Measurements from ENCODE around the gene C10orf90. TPM values are rescaled to one million over a fixed set of nuclear protein-coding genes. Genes with fewer than 3 reads are reported as not detected.

The C10orf90 gene
- total and polyA plus RNA-seq, 7 donors: 0.01 to 0.39 (median 0.07) TPM; not detected in 4

- no peak for DNase-seq
- Histone ChIP-seq H3K36me3 (ENCODE audit: insufficient read depth in 1 of 2, low read depth in 1 of 2) (no peaks in the 10 kb centered on the region), H3K4me1 (no peaks in the 10 kb centered on the region), H3K9me3 (no peaks in the 10 kb centered on the region), H3K27ac (no peak overlapping the region), H3K27me3 (ENCODE audit: insufficient read depth in 3 of 3, low read length in 2 of 3) (no peaks in the 10 kb centered on the region), H3K4me3 (no peak overlapping the region)
- WGBS, 3 donors: 45 to 70% (median 59%) methylated on average over 4 of the region's 4 CpGs
- no peak for TF ChIP-seq CTCF (IDR thresholded peaks at IDR 0.05)
- intact Hi-C loops (cut with DNase I): no loop called here
- no peak for ATAC-seq
These were observed 272.7 kb downstream of the C10orf90 start for GRCh38 chr10:126397640-126398382.

- intact Hi-C loops (cut with DNase I): no loop called here
- Histone ChIP-seq H3K36me3 (ENCODE audit: insufficient read depth in 1 of 2, low read depth in 1 of 2) (no peaks in the 10 kb centered on the region), H3K27me3 (ENCODE audit: insufficient read depth in 3 of 3, low read length in 2 of 3) (no peaks in the 10 kb centered on the region), H3K27ac (no peak overlapping the region), H3K4me3 (no peak overlapping the region), H3K9me3 (no peaks in the 10 kb centered on the region), H3K4me1 (no peaks in the 10 kb centered on the region)
- DNase-seq (no peak), ATAC-seq (no peak)
- WGBS, 3 donors: 93 to 97% (median 95%) methylated on average over 3 of the region's 3 CpGs
- TF ChIP-seq CTCF (IDR thresholded peaks at IDR 0.05): no peak
These were observed 273.3 kb downstream of the C10orf90 start for GRCh38 chr10:126397156-126397555.

GRCh38 chr10:126394948-126395347 lies 275.5 kb downstream of the C10orf90 start:
- Histone ChIP-seq H3K27me3 (ENCODE audit: insufficient read depth in 3 of 3, low read length in 2 of 3) (no peaks in the 10 kb centered on the region), H3K36me3 (ENCODE audit: insufficient read depth in 1 of 2, low read depth in 1 of 2) (no peaks in the 10 kb centered on the region), H3K9me3 (no peaks in the 10 kb centered on the region), H3K4me3 (no peak overlapping the region), H3K27ac (no peak overlapping the region), H3K4me1 (no peaks in the 10 kb centered on the region)
- WGBS, 3 donors: 82 to 85% (median 83%) methylated on average over 2 of the region's 2 CpGs
- intact Hi-C loops (cut with DNase I): no loop called here
- ATAC-seq (no peak), DNase-seq (no peak)
- no peak for TF ChIP-seq CTCF (IDR thresholded peaks at IDR 0.05)

GRCh38 chr10:126393076-126393475 lies 277.4 kb downstream of the C10orf90 start:
- H3K4me3 ChIP-seq: no peak overlapping the region
- DNase-seq (no peak), ATAC-seq (no peak)
- H3K4me1 ChIP-seq: no peaks in the 10 kb centered on the region
- H3K27me3 ChIP-seq (ENCODE audit: insufficient read depth in 3 of 3, low read length in 2 of 3): peaks cover 0 to 11% (median 11%) of the 10 kb centered on the region in 3 donors
- WGBS, 3 donors: 81 to 100% (median 89%) methylated on average over 2 to 4 of the region's 4 CpGs
- no peaks in the 10 kb centered on the region for H3K9me3 ChIP-seq
- intact Hi-C loops (cut with DNase I): no loop called here
- no peaks in the 10 kb centered on the region for H3K36me3 ChIP-seq (ENCODE audit: insufficient read depth in 1 of 2, low read depth in 1 of 2)
- no peak overlapping the region for H3K27ac ChIP-seq
- no peak for TF ChIP-seq CTCF (IDR thresholded peaks at IDR 0.05)

GRCh38 chr10:126392469-126392868 lies 278.0 kb downstream of the C10orf90 start:
- Histone ChIP-seq H3K9me3 (no peaks in the 10 kb centered on the region), H3K36me3 (ENCODE audit: insufficient read depth in 1 of 2, low read depth in 1 of 2) (no peaks in the 10 kb centered on the region), H3K4me3 (no peak overlapping the region), H3K27me3 (ENCODE audit: insufficient read depth in 3 of 3, low read length in 2 of 3) (peaks cover 0 to 17% (median 16%) of the 10 kb centered on the region in 3 donors), H3K27ac (no peak overlapping the region), H3K4me1 (no peaks in the 10 kb centered on the region)
- TF ChIP-seq CTCF (IDR thresholded peaks at IDR 0.05): no peak
- WGBS, 3 donors: 77 to 92% (median 89%) methylated on average over 8 of the region's 8 CpGs
- ATAC-seq (no peak), DNase-seq (no peak)
- intact Hi-C loops (cut with DNase I): no loop called here

All from psoas muscle (tissue), 8 donors.